GM19043 (cell line): ENCODE measurements around the gene KRTAP4-9.
"Not testable (repeated sequence)": the region's sequence is repeated elsewhere in the genome, so short reads cannot be mapped to it uniquely, and the experiment has no call there.

Experiments used
- ATAC-seq: cut with Tn5 transposase; IDR thresholded peaks from one replicate; pipeline ENCODE4 v1.9.1; 2021; ENCODE audit warnings: low read depth; ENCODE audit not compliant: unreplicated experiment

Gene KRTAP4-9

DNA sequence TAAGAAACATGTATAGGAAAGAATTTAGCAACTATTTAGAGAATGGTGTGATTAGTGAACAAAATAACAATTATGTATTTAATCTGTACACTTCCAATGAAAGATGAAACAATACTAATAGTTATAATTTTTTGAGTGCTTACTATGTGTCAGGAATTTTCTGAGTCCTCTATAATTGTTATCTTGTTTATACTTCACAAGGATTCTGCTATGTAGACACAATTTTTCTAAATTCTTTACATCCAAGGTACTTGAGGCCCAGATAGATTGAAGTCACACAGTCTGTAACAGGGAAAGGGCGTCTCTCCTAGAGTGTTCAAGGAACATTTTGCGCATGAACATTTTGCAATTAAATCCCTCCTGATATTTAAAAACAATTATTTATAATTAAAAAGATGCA, 19.9 kb downstream of the KRTAP4-9 start:
- ATAC-seq = no peak

DNA sequence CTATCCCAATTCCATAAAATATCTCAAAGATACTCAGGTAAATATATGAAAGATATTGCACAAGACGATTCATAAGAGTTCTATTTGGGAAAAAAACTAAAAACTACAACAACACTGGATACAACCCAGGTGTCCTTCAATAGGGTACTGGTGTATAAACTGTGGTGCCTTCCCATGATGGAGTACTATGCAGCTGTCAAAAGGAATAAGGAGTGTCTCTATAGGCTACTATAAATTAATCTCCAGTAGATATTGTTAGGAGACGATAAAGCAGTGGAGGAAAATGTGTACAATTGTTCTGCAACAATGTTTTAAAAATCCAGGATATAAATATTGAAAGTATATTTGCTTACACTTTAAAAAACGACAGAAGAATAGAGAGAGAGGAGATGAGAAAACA, 21.2 kb downstream of the KRTAP4-9 start:
- no peak for ATAC-seq

DNA sequence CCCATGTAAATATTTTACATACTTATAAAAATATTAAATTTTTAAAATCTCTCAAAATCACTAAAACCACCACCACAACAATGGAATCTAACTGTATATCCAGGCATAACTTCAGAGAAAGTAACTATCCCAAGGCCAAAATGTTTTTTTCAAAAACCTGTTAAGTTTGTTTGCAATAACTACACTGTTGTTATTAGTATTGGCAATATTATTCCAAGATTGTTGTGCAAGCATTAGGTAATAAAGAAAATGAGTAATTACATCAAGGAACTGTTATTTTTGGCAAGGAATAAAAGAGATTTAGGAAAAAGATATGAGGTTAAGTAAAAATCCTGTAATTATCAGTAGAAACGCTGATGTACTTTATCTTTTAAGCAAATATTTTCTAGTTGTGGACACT, 22.2 kb downstream of the KRTAP4-9 start:
- ATAC-seq = no peak

DNA sequence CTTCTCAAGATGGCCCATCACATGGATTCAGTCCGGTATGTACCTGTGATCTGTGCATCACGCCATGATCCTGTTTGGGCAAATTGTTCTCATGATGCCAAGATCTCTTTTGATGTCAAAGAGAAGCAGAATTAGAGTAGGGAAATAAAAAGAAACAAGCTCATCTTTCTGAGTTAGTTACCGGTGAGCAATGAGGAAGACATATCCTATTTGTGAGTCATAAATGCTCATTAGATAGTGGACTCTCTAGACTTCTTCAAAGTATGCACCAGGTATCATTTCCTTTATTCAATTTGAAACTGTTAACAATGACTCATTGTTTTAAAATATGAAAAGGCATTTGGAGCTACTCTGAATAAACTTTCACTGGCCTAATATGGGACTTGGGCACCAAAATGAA, 26.8 kb downstream of the KRTAP4-9 start:
- no peak for ATAC-seq

DNA sequence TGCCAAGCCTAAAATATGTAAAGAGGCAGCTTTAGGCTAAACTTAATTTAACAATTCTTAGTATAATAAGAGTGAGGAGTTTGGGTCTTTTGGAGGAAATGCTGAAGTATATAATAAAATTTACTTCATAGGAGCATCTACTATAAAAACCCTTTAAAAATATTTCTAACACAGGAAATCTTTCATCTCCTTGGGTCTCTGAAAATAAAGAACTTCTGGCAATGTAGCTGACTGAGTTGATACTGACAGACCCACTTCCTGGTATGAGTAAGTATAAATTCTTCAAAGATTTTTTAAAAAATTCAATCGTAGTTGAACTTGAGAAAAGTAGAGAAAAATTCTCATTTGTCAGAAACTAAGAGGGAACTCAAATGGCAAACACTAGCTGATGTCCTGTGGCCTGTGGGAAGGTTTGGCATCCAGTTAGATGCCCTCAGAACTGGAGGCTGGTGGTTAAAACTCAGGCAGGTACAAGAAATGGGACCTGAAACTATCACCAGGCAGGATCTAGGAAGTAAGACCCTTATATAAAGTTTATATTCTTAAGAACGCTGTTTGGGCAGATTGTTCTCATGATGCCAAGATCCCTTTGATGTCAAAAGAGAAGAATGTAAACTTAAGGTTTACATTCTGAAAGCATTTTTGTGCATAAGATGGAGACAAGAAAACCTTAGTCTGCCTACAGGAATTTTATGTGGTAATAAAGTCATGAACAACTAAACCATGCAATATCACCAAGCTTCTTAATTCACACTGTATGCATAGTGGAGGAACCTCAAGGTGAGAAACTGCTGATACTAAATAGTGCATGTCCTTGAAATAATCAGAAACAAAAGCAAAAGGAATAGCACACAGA, 28.9 kb downstream of the KRTAP4-9 start:
- ATAC-seq = no peak

DNA sequence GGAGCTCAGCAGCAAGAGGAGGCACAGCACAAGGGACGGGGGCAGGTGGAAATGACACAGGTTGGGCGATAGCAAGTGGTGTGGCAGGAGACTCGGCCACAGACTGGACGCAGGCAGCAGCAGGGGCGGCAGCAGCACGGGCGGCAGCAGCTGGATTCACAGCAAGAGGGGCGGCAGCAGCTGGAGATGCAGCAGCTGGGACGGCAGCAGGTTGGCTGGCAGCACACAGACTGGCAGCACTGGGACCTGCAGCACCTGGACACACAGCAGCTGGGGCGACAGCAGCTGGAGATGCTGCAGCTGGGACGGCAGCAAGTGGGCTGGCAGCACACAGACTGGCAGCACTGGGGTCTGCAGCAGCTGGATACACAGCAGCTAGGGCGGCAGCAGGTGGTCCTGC, 34.7 kb downstream of the KRTAP4-9 start:
- ATAC-seq = not testable (repeated sequence)

DNA sequence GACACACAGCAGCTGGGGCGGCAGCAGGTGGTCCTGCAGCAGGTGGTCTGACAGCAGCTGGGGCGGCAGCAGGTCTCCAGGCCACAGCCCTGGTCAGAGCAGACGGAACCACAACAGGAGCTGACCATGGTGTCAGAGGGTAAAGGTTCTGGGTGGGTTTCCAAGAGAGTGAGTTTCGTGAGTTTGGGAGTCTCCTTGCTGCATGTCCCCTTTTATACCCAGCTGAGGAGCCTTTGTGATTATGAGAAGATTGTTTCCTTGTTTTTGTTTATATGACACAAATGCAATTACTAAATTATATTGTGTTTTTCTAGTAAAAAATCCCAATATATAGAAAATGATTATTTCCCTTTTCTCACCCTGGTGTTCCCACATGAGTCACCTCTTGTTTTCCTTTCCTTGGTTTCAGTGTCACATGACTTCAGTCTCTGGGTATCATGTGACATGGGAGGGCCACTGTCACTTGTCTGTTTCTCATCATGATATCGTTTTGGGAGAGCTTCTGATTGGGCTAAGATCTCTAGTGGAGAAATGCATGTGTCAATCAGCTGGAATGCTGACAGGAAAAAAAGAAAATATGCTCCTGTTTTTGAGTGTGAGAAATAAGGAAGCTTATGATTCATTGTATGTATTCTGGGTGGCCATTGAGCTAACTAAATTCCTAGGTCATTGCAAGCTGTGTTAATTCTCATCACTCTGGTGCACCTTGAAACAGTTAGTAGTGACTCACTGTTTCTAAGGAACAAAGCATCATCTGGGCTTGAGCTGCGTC, 35.4 kb downstream of the KRTAP4-9 start, which contains the start of gene KRTAP4-6:
TSS of gene KRTAP4-6 (minus strand) at position 185 of the 772 bp plus-strand sequence. CDS start at position 128, 57 bp downstream.
- ATAC-seq = no peak

DNA sequence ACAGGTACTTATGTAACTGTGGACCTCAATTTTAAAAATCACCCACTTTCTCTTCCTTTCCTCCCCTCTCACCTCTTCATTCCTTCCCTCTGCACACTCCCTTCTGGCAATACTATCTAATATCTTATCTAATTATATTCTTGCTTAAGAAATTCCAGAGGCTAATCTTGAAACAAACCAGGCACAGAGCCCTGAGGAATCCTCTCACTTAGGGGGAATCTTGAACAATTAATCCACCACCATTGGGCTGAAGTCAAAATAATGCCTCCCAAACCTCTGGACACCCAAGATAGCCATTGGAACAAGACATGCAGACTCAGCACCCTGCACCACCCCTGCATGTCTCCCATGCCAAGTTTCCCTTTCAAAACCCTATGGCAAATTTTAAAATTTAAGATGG, 36.2 kb downstream of the KRTAP4-9 start:
- no peak for ATAC-seq

DNA sequence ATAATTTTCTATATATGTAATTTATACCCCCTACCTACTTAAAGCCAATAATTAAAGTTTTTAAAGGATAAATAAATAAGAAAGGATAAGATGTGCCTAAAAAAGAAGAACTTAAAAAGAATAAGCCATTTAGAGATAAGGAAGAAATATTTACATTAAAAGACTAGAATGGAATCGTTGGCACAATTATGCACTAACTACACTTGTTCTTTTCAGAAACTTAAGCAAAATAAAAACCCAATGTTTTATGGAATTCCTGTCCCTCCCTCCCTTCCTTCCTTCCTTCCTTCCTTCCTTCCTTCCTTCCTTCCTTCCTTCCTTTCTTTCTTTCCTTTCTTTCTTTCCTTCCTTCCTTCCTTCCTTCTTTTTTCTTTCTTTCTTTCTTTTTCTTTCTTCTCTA, 39.7 kb downstream of the KRTAP4-9 start:
- no peak for ATAC-seq

DNA sequence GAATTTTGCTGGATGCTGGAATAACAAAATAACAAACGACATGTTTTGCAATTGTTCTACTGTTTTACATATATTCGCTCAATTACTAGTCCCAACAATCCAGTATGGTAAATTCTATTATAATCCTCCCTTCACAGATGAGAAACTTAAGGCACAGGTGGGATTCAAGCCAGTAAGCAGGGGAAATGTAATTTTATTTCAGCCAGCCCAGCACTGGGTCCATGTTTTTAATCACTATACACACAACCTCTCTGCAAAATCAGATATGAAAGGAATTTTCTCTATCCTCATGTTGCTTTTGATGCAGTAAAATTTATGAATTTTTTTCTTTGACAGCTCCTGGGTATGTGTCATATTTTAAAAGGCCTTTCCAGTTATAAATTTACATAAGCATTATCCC, 40.1 kb downstream of the KRTAP4-9 start:
- ATAC-seq = no peak

DNA sequence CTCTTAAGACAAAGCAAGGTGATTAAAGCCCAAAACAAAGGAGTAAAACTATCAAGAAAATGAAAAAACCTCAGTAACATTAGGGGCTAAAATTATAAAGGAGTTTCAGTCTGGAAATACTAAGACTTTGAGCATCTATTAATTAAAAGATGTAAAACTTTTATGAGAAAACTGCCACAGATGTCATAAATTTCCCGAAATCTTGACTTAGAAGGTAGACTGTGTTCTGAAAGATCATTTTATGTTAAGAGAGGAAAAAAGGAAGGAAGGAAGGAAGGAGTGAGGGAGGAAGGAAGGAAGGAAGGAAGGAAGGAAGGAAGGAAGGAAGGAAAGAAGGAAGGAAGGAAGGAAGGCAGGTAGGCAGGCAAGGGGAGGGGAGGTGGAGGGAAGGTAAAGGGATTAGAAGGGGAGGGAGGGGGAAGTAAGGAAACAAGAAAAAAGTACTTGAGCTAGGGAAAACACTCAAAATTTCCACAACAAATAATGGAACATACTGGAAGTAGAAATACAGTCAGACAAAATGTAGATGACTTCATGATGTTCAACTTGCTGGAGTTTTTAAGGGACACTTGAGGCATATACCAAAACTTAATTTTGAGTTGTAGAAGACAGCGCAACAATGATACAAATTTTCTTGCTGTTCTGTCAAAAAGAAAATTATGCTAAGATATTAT, 42.5 kb downstream of the KRTAP4-9 start:
- ATAC-seq = no peak

DNA sequence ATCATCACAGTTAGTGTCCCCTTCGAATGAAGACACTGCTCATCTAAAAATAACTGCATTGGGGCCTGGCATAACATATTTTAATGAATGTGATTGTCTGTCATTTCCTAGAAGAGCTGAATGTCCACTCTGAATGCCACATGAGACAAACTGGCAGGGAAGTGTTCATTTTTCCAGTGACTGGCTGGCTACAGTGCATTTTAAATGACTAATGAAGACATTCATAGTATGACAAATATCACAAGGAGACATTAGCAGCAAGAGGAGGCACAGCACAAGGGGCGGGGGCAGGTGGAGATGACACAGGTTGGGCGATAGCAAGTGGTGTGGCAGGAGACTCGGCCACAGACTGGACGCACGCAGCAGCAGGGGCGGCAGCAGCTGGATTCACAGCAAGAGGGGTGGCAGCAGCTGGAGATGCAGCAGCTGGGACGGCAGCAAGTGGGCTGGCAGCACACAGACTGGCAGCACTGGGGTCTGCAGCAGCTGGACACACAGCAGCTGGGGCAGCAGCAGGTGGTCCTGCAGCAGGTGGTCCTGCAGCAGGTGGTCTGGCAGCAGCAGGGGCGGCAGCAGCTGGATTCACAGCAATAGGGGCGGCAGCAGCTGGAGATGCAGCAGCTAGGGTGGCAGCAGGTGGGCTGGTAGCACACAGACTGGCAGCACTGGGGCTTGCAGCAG, 43.9 kb downstream of the KRTAP4-9 start:
- not testable (repeated sequence) for ATAC-seq

DNA sequence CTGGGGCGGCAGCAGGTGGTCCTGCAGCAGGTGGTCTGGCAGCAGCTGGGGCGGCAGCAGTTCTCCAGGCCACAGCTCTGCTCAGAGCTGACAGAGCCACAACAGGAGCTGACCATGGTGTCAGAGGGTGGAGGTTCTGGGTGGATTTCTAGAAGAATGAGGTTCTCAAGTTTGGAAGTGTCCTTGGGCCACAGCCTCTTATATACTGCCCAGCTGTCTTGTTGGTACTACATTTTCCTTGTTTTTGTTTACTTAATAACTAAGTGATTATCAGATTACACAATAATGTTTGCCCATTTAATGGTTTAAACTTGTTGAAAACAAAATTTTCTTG, 44.4 kb downstream of the KRTAP4-9 start, which contains the start of gene KRTAP4-5:
TSS of gene KRTAP4-5 (minus strand) at position 174 of the 334 bp plus-strand sequence. CDS start at position 116, 58 bp downstream.
- ATAC-seq = no peak

DNA sequence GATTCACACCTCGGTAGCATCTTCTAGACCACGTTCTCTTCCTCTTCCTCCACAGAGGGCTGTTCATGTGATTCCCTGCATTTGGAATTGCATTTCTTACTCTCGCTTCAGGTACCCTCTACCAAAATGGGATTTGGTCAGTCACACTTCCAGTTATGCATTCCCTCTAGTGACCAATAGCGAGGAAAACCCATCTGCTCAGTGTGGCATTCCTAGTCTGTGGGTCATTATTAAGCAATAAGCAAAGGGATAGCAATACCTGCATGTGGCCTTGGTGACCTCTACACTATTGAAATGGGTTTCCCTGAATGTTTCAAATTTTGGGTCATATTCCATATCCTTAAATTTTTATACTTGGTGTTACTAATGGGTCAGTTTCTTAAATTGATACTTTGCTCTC, 44.8 kb downstream of the KRTAP4-9 start:
- no peak for ATAC-seq

DNA sequence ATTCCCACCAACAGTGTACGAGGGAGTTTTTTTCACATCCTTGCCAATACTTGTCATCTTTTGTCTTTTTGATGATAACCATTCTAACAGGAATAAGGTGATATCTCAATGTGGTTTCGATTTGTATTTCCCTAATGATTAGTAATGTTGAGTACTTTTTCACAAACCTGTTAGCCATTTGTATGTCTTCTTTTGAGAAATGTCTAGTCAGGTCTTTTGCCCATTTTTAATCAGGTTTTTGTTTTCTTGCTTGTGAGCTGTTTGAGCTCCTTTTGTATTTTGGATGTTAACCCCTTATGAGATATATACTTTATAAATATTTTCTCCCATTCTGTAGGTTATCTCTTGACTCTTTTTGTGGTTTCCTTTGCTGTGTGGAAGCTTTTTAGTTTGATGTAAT, 46.3 kb downstream of the KRTAP4-9 start:
- ATAC-seq = no peak

DNA sequence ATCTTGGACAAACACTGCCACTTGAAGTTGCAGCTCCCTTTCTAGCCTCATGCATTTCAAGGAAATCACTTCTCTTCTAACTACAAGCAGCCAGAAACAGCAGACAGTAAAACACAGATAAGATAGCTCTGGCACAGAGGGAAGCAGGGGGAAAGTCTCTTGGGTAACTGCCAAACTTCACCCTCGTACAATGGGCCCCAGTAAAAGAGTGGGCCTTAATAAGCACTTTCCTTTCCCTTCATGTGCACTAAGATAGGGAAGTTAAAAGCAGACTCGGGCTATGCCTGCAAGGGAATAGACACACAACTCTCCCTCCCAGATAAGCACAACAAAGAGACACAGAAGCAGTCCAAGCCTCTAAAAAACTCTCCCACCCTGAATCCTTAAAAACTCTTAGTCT, 48.7 kb downstream of the KRTAP4-9 start:
- ATAC-seq = no peak
